H9 (cell line): ENCODE data around the gene CREB5. TPM values are rescaled to one million over a fixed set of nuclear protein-coding genes. Genes with fewer than 3 reads are reported as not detected.
"Not testable (repeated sequence)": the region's sequence is repeated elsewhere in the genome, so short reads cannot be mapped to it uniquely, and the experiment has no call there.

ENCODE experiments used
- DNase-seq: peaks from one replicate; pipeline ENCODE4 v3.0.0-alpha.2; 2017
- H2AFZ ChIP-seq: one replicate; pipeline ENCODE4 v1.6.1; 2013; ENCODE audit warnings: mild to moderate bottlenecking, low read length, control low read depth, moderate library complexity
- H2AK5ac ChIP-seq: 2 replicates; pipeline ENCODE4 v1.6.1; 2013; ENCODE audit warnings: low read length, control low read depth, mixed read lengths; ENCODE audit not compliant: insufficient read length
- H2BK120ac ChIP-seq: one replicate; pipeline ENCODE4 v1.6.1; 2013; ENCODE audit warnings: low read depth, mild to moderate bottlenecking, low read length, control low read depth, inconsistent platforms; ENCODE audit not compliant: poor library complexity, severe bottlenecking
- H2BK12ac ChIP-seq: 2 replicates; pipeline ENCODE4 v1.6.1; 2013; ENCODE audit warnings: low read length, control low read depth, mixed read lengths, low read depth; ENCODE audit not compliant: insufficient read length
- H2BK15ac ChIP-seq: 2 replicates; pipeline ENCODE4 v1.6.1; 2013; ENCODE audit warnings: low read depth, low read length, control low read depth
- H2BK20ac ChIP-seq: one replicate; pipeline ENCODE4 v1.6.1; 2013; ENCODE audit warnings: low read depth, mild to moderate bottlenecking, low read length, control low read depth, inconsistent platforms; ENCODE audit not compliant: poor library complexity, severe bottlenecking
- H2BK5ac ChIP-seq: 2 replicates; pipeline ENCODE4 v1.6.1; 2013; ENCODE audit warnings: low read length, control low read depth, mixed read lengths; ENCODE audit not compliant: insufficient read length
- H3K14ac ChIP-seq: 2 replicates; pipeline ENCODE4 v1.6.1; 2013; ENCODE audit warnings: low read length, control low read depth; ENCODE audit not compliant: insufficient read depth
- H3K18ac ChIP-seq: 2 replicates; pipeline ENCODE4 v1.6.1; 2013; ENCODE audit warnings: low read depth, mild to moderate bottlenecking, mixed read lengths, low read length, control low read depth; ENCODE audit not compliant: insufficient read length
- H3K23ac ChIP-seq: 2 replicates; pipeline ENCODE4 v1.6.1; 2013; ENCODE audit warnings: low read length, control low read depth, mixed read lengths, low read depth; ENCODE audit not compliant: insufficient read length
- H3K23me2 ChIP-seq: 2 replicates; pipeline ENCODE4 v1.6.1; 2013; ENCODE audit warnings: low read depth, mild to moderate bottlenecking, mixed read lengths, low read length, control low read depth; ENCODE audit not compliant: insufficient read length, poor library complexity, severe bottlenecking
- H3K27ac ChIP-seq: 2 replicates; pipeline ENCODE4 v1.5.1; 2013; ENCODE audit warnings: low read length, control low read depth, mixed read lengths, low read depth; ENCODE audit not compliant: insufficient read length
- H3K27me3 ChIP-seq: 2 replicates; pipeline ENCODE4 v1.6.1; 2013; ENCODE audit warnings: low read length, control low read depth, inconsistent platforms; ENCODE audit not compliant: insufficient read depth
- H3K4ac ChIP-seq: 2 replicates; pipeline ENCODE4 v1.6.1; 2013; ENCODE audit warnings: low read depth, mild to moderate bottlenecking, control low read depth, inconsistent platforms, low read length, moderate library complexity
- H3K4me1 ChIP-seq: 2 replicates; pipeline ENCODE4 v1.6.1; 2013; ENCODE audit warnings: low read length, control low read depth, inconsistent platforms; ENCODE audit not compliant: insufficient read depth
- H3K4me2 ChIP-seq: 2 replicates; pipeline ENCODE4 v1.6.1; 2013; ENCODE audit warnings: low read length, control low read depth, mixed read lengths; ENCODE audit not compliant: insufficient read length, insufficient read depth
- H3K56ac ChIP-seq: 2 replicates; pipeline ENCODE4 v1.6.1; 2013; ENCODE audit warnings: low read depth, mild to moderate bottlenecking, mixed read lengths, low read length, control low read depth; ENCODE audit not compliant: insufficient read length
- H3K79me1 ChIP-seq: 2 replicates; pipeline ENCODE4 v1.6.1; 2013; ENCODE audit warnings: low read depth, mild to moderate bottlenecking, moderate library complexity, low read length, control low read depth, inconsistent platforms; ENCODE audit not compliant: insufficient read depth, poor library complexity, severe bottlenecking
- H3K79me2 ChIP-seq: 2 replicates; pipeline ENCODE4 v1.6.1; 2013; ENCODE audit warnings: low read length, control low read depth, inconsistent platforms; ENCODE audit not compliant: insufficient read depth
- H3K9ac ChIP-seq: 2 replicates; pipeline ENCODE4 v1.6.1; 2013; ENCODE audit warnings: low read length, control low read depth, mixed read lengths; ENCODE audit not compliant: insufficient read length; ENCODE audit errors: extremely low read depth
- H3K9me3 ChIP-seq: one replicate; pipeline ENCODE4 v1.6.1; 2013; ENCODE audit warnings: low read depth, low read length, inconsistent platforms; ENCODE audit not compliant: control insufficient read depth
- H3T11ph ChIP-seq: one replicate; pipeline ENCODE4 v1.6.1; 2013; ENCODE audit warnings: mild to moderate bottlenecking, low read length, control low read depth, inconsistent platforms
- H4K20me1 ChIP-seq: one replicate; pipeline ENCODE4 v1.6.1; 2013; ENCODE audit not compliant: control insufficient read depth, insufficient read length, insufficient read depth
- H4K5ac ChIP-seq: 2 replicates; pipeline ENCODE4 v1.6.1; 2013; ENCODE audit warnings: low read depth, mild to moderate bottlenecking, mixed read lengths, low read length, control low read depth; ENCODE audit not compliant: insufficient read length
- H4K8ac ChIP-seq: replicated peaks from 2 replicates; pipeline ENCODE4 v1.6.1; 2013; ENCODE audit warnings: low read length, control low read depth, mixed read lengths, low read depth; ENCODE audit not compliant: insufficient read length
- H4K91ac ChIP-seq: 2 replicates; pipeline ENCODE4 v1.6.1; 2013; ENCODE audit warnings: low read depth, mild to moderate bottlenecking, moderate library complexity, mixed read lengths, low read length, control low read depth; ENCODE audit not compliant: insufficient read length
- H3K27ac Mint-ChIP-seq, 3 experiments: 2 replicates in 2 of 3; 3 replicates in 1 of 3; pipeline ENCODE4 v1.8.0; 2020 to 2021; ENCODE audit warnings: mixed read lengths in 3 of 3, mild to moderate bottlenecking in 1 of 3, moderate library complexity in 1 of 3
- H3K27me3 Mint-ChIP-seq: 2 replicates; pipeline ENCODE4 v1.8.0; 2021; ENCODE audit warnings: low read depth, mild to moderate bottlenecking, moderate library complexity, mixed read lengths
- H3K36me3 Mint-ChIP-seq, 3 experiments: 2 replicates in 2 of 3; 3 replicates in 1 of 3; pipeline ENCODE4 v1.8.0; 2020 to 2021; ENCODE audit warnings: low read depth in 3 of 3, mixed read lengths in 3 of 3; ENCODE audit not compliant: insufficient read depth in 1 of 3
- H3K4me1 Mint-ChIP-seq, 2 experiments: 2 replicates each; pipeline ENCODE4 v1.8.0; 2020; ENCODE audit warnings: mixed read lengths in 2 of 2
- H3K4me3 Mint-ChIP-seq, 2 experiments: 2 replicates in 1 of 2; 3 replicates in 1 of 2; pipeline ENCODE4 v1.8.0; 2020 to 2021; ENCODE audit warnings: mild to moderate bottlenecking in 2 of 2, mixed read lengths in 2 of 2, moderate library complexity in 1 of 2
- H3K9me3 Mint-ChIP-seq, 2 experiments: 2 replicates in 1 of 2; 3 replicates in 1 of 2; pipeline ENCODE4 v1.8.0; 2020; ENCODE audit warnings: mild to moderate bottlenecking in 2 of 2, mixed read lengths in 2 of 2, moderate library complexity in 1 of 2
- CTCF ChIP-seq: fragments of 200-600 bp; sonication (generic); conservative IDR thresholded peaks from 3 replicates; pipeline ENCODE4 v1.8.0; 2021; ENCODE audit warnings: antibody characterized with exemption, mild to moderate bottlenecking
- WGBS: extraction: QIAGEN DNeasy Blood & Tissue Kit; methylation state at CpG from one replicate; pipeline ENCODE4 v1.1.7; 2013; ENCODE audit warnings: missing lambda C conversion rate, low lambda C conversion rate, mixed read lengths; ENCODE audit not compliant: insufficient read length; ENCODE audit errors: extremely low coverage; 5-methylcytosine and 5-hydroxymethylcytosine counted together
- total RNA-seq: library from RNA; stranded (reverse); gene quantifications from 2 replicates; pipeline ENCODE4 v1.2.1, GENCODE V29; 2021

Gene CREB5
- total RNA-seq, 1 experiment from 2014 or later = 4.0 TPM

- Histone ChIP-seq H3K4me2 (no peak overlapping the region), H3K23me2 (peaks cover 2% of the 10 kb centered on the region), H3K14ac (no peak overlapping the region), H4K91ac (no peak overlapping the region), H3K4me1 (no peaks in the 10 kb centered on the region), H2BK15ac (no peak overlapping the region), H4K5ac (no peak overlapping the region), H3K23ac (no peak overlapping the region), H3K27me3 (no peaks in the 10 kb centered on the region), H2BK120ac (no peak overlapping the region), H3K18ac (no peak overlapping the region), H3T11ph (no peak overlapping the region), H2AK5ac (no peak overlapping the region), H3K56ac (no peak overlapping the region), H2BK20ac (no peak overlapping the region), H3K27ac (no peak overlapping the region), H3K4ac (no peak overlapping the region), H2BK5ac (no peak overlapping the region), H4K8ac (no peak overlapping the region), H3K79me1 (no peaks in the 10 kb centered on the region), H2AFZ (no peak overlapping the region), H3K9ac (no peak overlapping the region), H3K9me3 (no peaks in the 10 kb centered on the region), H2BK12ac (no peak overlapping the region), H3K79me2 (no peaks in the 10 kb centered on the region), H4K20me1 (no peaks in the 10 kb centered on the region)
- DNase-seq = no peak
- Mint-ChIP-seq H3K4me1 (0 out of 4 replicates have a peak, but pooled peaks cover under 1% of the 10 kb centered on the region in 2 experiments), H3K27ac (no peak overlapping the region), H3K4me3 (no peak overlapping the region), H3K27me3 (peaks cover 9% of the 10 kb centered on the region), H3K36me3 (no peaks in the 10 kb centered on the region), H3K9me3 (no peaks in the 10 kb centered on the region)
- WGBS = no CpG with 5 or more reads among the region's 3 CpGs
- TF ChIP-seq CTCF = no peak
Observed at GRCh38 chr7:28400838-28401360, 11.4 kb upstream of the CREB5 start.

DNA sequence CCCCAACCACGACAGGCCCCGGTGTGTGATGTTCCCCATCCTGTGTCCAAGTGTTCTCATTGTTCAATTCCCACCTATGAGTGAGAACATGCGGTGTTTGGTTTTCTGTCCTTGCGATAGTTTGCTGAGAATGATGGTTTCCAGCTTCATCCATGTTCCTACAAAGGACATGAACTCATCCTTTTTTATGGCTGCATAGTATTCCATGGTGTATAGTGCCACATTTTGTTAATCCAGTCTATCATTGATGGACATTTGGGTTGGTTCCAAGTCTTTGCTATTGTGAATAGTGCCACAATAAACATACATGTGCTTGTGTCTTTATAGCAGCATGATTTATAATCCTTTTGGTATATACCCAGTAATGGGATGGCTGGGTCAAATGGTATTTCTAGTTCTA is 10.8 kb upstream of the CREB5 start:
- H3K4me1 ChIP-seq, H4K5ac ChIP-seq, H3K79me2 ChIP-seq, H2BK20ac ChIP-seq, H2BK120ac ChIP-seq, H3K4me1 Mint-ChIP-seq, H3K4me3 Mint-ChIP-seq, H4K91ac ChIP-seq, H4K20me1 ChIP-seq, H3T11ph ChIP-seq, H3K4me2 ChIP-seq, H4K8ac ChIP-seq, H3K9me3 ChIP-seq, H3K27me3 ChIP-seq, H2BK12ac ChIP-seq, H3K23me2 ChIP-seq, H3K79me1 ChIP-seq, H3K56ac ChIP-seq, H3K27ac ChIP-seq, H2BK15ac ChIP-seq, H3K9me3 Mint-ChIP-seq, H3K23ac ChIP-seq, H3K4ac ChIP-seq, H2BK5ac ChIP-seq, H3K36me3 Mint-ChIP-seq, H3K9ac ChIP-seq, H2AK5ac ChIP-seq, H3K27ac Mint-ChIP-seq, DNase-seq, H3K18ac ChIP-seq, H2AFZ ChIP-seq, H3K14ac ChIP-seq: not testable (repeated sequence)
- peaks cover 16% of the 10 kb centered on the region for H3K27me3 Mint-ChIP-seq
- no CpG with 5 or more reads among the region's 4 CpGs for WGBS
